ENCODE data around the gene DLX2.

DLX2 gene

GRCh38 chr2:172093416-172094293 is 9.0 kb downstream of the DLX2 start:
- DNase-seq: no peak

DNA sequence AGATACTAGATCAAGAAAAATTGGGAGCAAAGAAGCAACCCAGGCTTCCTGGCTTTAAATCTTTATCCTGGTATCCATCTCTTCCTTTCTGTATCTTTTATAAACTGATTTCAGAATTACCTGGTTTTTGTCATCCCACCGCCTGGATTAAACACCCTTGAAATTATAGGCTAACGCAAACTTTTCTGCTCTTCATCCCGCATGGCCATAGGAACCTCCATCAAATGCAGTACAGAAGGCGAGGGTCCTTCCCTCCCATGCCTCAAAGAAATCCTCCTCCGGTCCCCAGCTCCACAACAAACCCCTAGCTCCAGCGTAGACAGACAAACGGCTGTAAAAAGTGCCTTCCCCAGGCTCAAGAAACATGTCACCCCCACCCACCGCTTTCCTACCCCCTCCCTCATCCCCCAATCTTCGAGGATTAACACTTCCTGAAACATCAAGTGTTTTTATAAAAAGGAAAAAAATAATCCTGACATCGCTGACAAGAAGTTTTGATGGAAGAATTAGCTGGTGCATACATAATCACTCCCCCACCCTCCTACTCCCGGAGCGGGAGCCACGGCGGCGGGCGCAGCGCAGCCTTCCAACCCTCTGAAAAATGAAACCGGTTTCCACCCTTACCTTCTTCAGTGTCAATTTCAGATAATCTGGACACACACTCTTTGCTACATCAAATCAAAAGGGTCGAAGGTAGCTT is 9.8 kb downstream of the DLX2 start:
- DNase-seq: no peak

DNA sequence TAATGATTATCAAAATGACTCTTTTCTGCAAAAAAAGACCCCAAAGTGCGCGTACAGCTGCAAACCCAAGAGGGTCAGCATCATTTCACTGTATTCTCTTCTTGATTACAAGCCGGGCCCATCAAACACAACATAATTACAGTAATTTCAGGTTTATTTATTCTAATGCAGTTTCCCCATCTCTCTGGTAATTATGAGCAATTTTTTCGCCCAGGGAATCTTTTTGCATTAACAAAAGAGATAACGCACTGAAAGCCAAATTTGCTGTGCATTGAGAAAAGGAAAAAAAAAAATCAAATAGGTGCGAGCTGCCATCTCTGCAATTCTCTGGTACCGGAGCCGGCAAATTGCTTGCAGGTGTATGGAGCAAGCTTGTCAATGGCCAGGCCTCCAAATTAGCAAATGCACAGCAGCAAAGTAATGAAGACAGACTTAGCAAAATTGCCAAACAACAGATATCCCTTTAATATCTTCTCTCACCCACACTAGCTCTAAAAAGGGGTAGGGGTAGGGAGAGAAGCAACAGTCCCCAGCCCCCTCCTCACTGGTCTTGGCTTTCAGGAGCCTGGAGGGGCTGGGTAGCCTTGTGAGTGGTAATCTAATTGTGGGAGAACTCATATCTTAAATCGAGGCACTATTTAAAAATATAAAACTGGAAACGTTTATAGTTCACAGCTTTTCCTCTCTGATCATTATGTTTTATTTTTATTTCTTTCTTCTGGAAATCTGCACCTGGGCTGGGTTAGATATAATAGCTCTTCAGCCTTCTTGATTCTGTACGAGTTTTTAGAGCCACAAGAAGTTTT is 10.7 kb downstream of the DLX2 start:
- no peak for DNase-seq

DNA sequence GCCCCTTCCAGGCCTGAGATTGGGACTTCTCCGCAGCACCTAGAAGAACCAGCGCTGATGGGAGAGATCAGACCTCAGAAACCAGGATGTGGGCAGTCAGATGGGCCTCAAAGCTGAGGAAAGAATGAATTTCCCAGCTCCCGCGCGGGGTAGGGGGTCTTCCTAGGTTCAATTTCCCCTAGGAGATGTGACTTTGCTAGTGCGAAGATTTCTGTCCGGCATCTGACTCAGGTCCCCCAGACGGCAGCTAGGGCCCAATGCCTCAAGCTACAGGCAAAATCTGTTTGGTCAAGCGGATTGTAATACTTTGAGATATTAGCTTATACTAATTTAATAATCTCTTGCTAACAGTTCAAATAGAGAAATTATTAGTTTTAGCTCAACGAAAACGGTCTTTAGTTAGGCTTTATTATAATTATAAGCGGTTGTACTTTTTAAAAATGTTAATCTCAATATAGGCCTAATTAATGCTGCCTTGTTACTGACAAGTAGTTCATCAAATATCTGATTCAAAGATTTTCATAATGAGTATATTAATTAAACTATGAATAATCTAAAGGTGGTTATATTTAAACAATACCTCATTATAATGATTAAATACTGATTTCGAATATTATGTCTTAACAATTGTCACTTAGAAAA is 11.6 kb downstream of the DLX2 start:
- DNase-seq: no peak

GRCh38 chr2:172090044-172090961 is 12.4 kb downstream of the DLX2 start:
- no peak for DNase-seq

DNA sequence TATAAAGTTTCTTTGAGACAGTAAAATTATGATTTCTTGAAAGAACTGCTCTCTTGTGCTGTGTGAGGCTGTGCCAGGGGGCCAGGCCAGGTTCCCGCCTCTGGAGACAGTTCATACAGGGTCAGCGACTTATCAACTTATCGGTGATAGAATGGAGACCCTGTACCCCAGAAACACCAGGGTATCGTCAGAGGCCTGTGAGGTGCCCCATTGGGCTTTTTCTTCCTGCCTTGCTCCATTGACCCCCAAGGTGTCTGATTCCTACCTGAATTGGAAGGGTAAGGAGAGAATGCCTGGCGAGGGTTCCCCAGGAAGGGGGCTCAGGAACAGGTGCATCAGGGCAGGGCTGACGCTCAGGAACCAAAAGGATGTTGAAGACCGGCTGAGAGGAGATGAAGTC is 13.1 kb downstream of the DLX2 start:
- DNase-seq: no peak

GRCh38 chr2:172089005-172089504 is 13.6 kb downstream of the DLX2 start:
- no peak for DNase-seq

DNA sequence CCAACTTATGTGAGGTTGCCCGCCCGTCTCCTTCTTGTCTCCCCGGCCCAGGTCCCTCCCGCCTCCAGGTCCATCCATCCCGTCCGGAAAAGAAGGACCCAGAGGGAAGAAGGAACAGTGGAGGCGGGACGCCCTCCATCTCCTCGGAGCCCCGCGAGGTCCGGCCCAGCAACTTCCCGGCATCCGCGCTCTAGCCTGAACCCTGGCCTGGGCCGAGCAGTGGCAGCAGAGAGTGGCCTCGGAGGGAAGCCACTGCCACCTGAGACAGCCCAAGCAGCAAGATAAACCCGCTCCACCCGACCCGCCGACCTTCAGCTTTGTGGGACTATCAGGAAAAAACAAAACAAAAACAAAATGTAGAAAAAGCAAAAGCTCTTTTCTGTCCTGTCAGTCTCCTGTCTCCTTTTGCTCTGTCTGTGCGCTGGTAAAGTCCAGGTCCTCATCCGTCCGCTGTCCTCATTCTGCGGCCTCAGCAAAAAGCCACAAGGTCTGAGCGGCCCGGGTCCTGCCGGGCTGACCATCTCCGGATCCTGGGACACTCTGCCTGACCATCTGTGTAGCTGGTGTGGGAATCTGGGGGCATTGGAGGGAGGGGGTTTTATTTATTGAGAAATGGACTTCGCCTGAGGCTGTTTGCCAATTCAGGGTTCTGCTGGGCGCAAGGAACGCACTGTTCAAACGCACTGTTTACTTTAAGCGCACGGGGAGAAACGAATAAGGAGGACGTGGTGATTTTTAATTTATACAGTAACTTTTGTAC is 14.3 kb downstream of the DLX2 start:
- no peak for DNase-seq

DNA sequence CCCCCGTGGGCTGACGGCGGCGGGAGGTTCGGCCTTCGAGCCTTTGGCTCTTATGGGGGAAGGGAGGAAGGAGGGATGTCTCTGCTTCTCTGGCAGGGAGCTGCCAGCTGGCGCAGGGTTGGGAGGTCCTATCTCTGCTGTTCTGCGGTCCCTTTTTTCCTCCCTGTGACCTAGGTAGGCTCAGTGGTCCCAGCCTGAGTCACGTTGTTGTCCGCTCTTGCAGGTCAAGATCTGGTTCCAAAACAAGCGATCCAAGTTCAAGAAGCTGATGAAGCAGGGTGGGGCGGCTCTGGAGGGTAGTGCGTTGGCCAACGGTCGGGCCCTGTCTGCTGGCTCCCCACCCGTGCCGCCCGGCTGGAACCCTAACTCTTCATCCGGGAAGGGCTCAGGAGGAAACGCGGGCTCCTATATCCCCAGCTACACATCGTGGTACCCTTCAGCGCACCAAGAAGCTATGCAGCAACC is 14.9 kb downstream of the DLX2 start:
- no peak for DNase-seq

GRCh38 chr2:172087207-172087779 is 15.4 kb downstream of the DLX2 start:
- no peak for DNase-seq

- no peak for DNase-seq
Observed at GRCh38 chr2:172086241-172087206, 16.2 kb downstream of the DLX2 start.

GRCh38 chr2:172085460-172086159 is 17.1 kb downstream of the DLX2 start, which contains the start of gene DLX1:
Gene DLX1, plus strand, starts transcription at chr2:172085507. Its CDS starts 171 bp downstream, at chr2:172085678.
- DNase-seq: no peak

GRCh38 chr2:172084645-172085459 is 17.8 kb downstream of the DLX2 start:
- no peak for DNase-seq

- DNase-seq: no peak
Observed at GRCh38 chr2:172084395-172084644, 18.4 kb downstream of the DLX2 start.

GRCh38 chr2:172083628-172084394 is 18.9 kb downstream of the DLX2 start:
- DNase-seq: no peak

DNA sequence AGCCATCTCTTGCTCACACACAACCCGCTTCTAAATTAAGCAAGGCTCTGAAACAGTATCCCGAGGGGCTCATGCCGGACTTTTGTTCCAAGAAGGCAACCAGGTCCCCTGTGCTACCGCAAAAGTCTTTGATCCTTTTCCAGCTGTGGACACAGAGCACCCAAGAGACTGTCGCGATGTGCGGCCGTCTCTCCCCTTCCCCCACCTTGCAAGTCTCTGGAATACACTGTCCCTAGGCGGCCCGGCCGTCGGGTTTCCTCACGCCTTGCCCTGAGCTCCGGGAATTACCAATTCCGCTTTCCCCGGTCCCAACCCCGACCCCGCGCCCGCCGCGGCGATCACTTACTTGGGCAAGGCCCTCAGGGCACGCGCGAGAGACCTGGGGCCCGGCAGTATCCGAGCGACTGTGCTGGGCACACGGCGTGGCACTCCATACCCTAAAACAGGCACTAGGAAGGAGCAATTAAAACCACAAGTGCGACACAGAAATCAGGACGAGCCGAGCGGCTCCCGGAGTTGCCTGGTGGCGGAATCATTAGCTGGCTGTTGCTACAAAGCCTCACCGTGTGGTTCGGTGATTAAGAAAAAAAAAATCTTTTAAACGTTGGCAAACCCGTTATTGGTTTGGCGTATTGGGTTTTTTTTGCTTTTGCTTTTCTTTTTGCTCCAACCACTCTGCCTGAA is 19.6 kb downstream of the DLX2 start:
- no peak for DNase-seq
